SIG-M5 (cell line): ENCODE measurements around the gene IL6R.
"Not testable (repeated sequence)": the region's sequence is repeated elsewhere in the genome, so short reads cannot be mapped to it uniquely, and the experiment has no call there.

Experiments used
- DNase-seq: peaks from one replicate; lab custom pipeline; 2025; lab: John Stamatoyannopoulos, UW

The IL6R gene

DNA sequence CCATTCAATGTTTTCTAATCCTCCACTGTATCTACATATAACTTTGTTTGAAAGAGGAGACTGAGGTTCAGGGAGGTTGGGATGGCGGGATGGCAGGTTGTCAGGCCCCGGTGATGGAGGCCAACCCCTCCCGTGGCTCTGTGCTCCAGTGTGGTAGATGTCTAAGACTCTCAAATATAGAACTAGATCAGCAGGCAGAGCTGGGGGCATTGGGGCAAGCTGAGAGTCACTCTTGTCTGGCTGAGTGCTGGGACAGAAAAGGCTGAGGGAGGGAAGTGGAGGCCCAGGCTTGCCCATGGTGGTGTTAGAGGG, 1.7 kb downstream of the IL6R start:
- no peak for DNase-seq

DNA sequence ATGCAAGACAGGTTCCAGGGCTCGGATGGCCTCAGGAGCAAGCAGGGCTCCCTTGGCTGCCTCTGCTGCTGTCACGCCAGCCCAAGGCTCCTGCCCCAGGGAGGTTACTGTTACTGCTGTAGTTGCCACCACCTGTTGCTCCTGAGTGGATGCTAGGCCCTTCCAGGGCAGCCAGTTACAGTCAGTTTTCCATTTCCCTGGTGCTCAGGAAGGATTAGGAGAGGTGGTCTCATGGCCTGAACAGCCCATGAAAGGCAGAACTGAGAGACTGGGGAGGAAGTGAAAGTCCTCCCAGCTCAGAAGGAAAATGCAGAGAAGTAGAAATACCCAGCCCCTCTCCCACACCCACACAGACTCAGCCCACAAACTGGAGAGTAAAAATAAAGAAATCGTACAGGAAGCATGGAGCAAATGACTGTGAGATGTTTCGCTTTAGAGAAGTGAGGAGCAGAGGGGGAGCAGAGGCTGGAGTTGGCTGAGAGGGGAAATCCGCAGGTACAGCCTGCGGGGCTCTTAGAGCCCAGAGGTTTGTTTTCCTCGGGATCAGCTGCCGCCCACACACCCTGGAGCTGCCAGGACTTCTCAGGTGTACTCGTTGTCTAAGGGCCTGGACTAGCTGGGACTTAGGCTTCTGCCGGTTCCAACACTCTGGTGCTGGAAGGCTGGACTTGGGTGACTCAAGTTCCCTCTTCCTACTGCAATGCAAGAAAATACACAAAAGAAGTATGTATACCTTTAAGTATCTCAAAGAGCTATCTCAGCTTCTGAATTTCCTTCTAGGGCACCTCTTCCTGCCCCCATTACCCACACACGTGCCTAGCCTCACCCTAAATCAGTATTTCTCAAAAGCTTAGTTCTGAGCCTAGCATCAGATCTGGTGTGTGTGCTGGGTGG, 2.3 kb downstream of the IL6R start:
- DNase-seq: peak; percentile 95

DNA sequence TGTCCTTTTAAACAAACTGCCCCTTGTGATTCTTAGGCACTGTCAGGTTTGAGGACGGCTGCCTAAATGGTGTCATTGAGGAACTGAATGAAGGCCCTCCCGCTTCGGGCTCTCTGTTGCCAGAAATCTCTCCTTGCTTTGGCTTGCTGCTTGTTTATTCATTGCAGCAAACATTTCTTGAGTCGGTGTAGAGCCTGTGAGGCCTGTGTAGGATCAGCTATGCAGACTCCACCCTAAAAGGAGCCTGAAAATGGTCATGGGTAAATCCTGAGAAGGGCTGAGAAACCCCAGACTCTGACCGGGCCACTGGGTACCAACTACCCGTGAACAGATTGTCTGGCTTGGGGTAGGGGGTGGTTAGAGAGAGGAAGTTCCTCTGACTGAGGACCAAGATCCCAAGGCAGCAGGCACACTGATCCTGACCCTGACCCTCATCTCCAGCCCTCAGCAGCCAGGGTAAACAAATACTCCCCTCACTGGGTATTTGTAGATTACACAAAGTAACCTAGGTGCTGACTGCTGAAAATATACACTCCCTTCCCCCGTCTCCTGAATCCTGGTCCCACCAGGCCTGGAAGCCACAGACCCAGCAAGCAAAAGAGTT, 3.1 kb downstream of the IL6R start:
- no peak for DNase-seq

DNA sequence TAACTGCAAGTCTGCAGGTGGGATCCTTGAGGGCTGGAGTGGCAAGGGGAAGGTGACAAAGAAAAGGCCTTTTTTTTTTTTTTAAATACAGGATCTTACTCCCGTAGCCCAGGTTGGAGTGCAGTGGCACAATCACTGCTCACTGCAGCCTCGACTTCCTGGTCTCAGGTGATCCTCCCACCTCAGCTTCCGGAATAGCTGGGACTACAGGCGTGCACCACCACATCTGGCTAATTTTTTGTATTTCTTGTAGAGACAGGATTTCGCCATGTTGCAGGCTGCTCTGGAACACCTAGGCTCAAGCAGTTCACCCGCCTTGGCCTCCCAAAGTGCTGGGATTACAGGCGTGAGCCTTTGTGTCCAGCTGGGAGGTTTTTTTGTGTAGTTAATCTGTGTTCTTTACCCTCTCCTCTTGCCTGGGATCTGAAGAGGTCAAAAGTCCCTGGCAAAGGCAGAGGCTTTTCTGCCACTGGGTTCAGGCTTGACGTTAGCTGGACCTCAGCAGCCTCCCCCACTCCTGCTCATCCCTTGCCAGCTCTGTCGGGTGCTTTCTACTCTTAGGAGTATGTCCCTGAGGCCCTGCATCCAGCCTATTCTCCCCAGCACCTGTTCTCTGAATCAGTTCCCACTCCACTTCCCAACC, 5.2 kb downstream of the IL6R start:
- DNase-seq: no peak

DNA sequence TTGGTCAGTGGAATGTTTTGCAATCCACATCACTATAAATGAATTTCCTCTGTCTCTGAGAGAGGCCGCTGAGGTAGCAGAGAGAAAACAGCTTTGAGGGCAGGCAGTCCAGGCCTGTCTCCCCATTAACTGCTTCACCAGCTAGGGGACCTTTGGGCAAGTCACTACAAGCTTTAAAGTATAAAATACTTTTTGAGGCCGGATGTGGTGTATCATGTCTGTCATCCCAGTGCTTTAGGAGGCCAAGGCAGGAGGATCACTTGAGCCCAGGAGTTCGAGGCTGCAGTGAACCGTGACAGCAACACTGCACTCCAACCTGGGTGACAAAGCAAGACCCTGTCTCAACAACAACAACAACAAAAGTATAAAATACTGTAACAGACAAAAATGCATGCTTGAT, 6.4 kb downstream of the IL6R start:
- no peak for DNase-seq

DNA sequence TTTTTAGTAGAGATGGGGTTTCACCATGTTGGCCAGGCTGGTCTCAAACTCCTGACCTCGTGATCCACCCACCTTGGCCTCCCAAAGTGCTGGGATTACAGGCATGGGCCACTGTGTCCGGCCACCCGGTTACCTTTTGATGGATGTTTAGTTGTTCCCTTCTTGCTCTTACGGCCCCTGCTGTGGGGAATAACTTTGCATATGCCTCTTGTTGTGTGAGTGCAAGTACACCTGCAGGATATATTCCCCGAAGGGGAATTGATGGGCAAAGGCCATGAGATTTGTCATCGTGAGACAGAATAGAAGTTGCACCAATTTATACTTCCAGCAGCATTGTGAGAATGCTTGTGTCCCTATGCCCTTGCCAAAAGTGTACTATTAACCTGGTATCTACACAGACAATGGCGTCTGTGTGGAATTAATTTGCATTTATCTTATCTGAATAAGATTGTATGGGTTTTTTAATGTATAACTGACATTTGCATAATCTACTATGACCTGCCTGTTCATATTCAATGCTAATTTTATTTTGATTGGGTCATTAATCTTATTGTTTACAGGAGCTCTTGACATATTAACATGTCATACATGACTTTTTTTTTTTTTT, 8.1 kb downstream of the IL6R start:
- DNase-seq: no peak

DNA sequence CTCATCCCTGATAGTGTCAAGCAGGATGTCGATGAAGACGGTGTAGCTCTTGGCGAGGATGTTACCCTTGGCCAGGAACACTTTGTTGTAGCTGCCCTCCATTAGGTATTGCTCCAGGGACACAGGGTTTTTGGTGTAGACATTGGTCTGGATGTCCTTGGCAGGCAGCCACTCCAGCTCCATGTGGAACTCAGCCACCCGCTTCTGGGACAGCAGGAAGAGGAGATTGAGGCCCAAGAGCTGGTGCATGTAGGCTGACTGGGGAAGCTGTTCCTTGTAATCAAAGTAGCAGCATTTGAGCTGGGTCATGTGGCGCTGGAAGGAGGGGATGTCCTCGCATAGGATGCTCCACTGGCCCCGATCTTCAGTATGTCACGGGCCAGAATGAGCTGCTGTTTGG, 9.5 kb downstream of the IL6R start:
- DNase-seq: no peak

DNA sequence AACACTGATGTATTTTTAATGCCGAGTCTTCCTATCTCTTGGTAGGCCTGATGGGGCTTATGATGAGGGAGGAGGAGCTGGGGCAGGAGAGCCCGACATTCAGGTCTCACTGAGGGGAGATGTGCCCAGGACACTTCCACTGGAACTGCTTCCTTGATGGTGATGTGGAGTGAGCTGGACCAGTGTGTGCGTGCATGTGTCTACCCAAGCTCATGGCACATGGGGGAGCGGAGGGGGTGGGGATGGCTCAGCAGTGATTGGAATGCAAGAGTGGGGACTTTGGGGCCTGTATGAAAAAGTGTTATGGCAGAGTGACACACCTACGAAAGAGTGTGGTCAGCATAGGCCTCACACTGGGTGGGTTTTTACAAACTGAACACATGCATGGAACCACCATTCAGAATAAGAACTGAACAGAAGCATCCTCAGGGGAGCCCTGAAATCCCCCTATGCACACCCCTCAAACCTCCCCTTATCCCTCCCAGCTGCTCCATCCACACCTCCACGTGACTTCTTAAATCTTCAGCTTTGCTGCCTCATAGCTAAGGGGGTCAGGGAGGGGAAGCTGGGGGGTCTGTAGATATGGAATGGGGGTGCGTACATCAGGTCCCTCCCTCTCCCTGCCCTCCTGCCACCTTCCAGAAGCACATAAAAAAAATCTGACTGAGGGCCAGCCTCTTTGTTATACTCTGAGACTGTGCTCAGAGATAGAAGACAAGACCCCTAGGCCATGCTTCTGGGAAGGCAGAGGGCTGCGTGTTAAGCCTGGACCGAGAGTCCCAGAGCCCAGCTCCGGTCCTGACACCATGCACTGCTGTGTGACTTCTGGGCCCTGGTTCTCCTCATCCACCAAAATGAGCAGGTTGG, 11.6 kb downstream of the IL6R start:
- DNase-seq: no peak

DNA sequence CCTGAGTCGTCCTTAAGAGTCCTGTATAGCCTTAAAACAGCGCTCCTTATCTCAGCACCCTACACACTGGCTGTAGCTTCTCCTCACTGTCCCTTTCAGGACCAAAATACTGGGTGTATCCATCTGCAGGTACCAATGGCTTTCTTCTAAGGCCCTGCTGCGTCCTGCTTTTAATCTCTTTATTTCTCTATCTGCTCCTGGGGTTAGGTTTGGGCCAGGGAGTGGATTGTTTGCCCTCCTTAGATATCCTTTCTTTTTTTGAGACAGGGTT, 12.1 kb downstream of the IL6R start:
- no peak for DNase-seq

DNA sequence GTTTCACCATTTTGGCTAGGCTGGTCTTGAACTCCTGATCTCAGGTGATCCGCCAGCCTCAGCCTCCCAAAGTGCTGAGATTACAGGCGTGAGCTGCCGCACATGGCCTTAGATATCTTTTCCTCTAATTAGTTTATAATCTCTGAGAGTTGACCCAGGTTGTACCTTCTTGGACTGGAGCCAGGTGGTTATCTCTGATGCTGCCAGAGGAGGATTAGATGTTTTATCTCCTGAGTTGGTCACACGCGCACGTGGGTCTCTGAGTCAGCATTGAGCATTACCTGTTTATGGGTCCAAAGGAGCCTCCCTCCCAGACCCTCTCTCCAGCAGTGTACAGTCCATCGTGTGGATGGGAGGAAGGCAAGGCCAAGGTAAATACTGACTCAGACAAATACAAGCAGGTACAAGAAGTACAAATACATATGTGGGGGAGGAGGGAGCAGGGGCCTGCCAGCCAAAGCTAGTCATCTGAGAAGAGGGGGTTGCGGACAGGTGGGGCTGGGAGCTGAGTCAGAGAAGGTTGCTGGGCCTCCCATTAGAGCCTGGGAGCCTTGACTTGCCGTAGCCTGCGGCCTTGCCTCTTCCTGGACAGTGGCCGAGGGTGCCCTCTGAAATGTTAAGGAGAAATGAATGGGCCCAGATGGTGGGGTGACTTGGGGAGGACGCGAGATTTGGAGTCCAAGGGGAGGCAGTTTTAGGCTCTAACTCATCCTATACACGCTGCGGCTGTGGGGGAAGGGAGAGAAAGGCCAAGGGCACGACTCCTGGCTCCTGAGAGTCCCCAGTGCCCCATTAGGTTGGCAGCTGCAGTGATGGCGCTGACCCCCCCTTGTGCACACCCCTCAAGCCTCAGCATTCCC, 13.1 kb downstream of the IL6R start:
- DNase-seq: no peak

DNA sequence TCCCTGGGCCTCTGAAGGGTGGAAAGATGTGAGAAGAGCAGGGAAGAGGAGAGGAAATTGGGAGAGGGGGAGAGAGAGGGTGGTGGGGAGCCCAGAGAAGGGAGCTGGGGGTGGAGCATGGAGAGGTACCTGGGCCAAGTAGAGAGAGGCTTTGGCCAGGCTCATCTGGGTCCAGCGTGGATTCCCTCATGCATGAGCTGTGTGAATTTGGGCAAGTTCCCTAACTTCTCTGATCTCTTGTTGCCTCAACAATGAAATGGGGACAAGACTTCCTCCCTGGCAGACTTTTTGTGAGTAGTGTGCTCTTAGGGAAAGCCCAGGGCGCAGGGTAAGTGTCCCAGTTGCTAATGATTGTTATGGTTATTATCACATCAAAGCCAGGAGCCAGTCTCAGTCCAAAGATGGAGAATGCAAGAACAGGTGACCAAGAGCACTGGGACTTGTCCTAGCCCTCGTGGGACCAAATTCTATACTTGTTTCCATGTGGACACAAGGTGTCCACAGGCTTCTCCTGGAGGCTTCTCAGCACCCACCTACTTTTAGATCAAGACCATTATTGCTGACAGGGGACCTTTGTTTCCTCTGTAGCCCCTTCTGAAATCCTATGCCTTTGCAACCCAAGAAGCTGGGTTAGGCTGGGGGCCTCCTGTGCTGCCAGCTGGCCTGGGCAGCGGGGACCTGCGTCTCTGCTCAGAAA, 13.9 kb downstream of the IL6R start:
- no peak for DNase-seq

DNA sequence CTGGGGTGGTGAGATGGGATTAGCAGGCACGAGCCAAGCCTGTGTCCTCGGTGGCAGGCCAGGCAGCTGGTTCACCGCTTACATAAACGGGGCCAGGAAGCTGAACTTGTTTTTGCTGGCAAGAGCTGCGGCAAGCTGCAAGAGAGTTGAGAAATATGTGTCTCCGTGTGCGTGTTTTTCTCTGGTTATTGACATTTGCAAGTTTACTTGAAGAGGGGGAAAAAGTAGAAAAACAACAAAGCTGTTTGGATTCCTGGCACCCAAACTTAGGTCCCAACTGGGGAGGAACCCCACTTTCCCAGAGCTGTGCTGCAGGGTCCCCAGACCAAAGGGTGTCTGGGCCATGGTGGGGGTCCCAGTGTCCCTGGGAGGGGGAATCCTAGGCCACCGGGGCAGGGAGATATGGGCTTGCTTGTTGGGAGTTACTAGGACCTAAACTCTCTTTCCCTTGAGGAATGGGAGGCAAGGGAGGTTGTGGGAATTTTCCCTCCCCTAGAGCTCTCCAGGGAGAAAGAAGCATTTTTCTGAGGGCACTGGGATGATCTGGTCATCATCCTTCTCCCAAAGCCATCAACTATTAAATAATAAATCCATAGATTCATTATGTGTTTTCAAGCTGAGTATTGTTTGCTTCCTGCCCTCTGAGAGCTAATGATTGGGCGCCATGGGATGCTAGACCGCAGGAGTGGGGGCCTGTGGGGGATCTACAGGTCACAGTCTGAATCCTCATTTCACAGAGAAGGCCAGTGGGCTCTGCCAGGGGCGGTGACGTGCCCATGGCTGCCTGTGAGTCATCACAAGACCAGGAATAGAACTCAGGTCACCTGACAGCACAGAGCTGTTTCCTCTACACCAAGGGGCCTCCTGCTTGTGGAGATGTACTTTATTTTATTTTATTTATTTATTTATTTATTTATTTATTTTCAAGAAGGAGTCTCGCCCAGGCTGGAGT, 14.8 kb downstream of the IL6R start:
- DNase-seq: no peak

DNA sequence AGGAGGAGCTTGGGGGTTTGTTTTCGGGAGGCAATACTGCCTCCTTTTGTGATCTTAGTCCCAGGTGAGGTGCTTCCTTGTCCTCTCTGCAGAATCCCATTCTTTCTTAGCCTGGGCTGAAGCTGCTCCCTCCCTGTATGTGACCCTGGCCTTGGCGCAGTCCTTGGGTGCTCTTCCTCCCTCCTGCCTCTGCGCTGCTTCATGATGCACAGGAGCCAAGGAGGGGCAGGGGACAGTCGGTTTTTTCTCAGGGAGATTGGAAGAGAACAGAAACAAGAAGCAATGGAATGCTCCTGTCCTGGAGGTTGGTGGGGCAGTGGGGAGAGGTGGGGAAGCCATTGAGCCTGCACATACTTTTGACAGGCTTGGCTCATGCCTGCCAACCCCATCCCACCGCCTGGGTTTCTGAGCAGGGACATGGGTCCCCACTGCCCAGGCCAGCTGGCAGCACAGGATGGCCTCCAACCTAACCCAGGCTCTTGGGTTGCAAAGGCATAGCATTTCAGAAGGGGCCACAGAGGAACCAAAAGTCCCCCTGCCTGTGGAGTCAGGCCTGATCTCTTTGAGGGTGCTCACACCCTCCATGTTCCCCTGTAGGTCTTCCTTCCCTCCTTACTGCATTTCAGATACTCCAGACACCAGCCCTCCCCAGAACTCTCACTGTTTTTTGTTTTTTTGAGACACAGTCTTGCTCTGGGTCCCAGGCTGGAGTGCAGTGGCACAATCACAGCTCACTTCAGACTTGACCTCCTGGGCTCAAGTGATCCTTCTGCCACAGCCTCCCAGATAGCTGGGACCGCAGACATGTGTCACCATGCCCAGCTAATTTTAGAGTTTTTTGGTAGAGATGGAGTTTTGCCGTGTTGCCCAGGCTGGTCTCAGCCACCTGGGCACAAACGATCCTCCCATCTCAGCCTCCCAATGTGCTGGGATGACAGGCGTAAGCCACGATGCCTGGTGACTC, 16.1 kb downstream of the IL6R start:
- no peak for DNase-seq

DNA sequence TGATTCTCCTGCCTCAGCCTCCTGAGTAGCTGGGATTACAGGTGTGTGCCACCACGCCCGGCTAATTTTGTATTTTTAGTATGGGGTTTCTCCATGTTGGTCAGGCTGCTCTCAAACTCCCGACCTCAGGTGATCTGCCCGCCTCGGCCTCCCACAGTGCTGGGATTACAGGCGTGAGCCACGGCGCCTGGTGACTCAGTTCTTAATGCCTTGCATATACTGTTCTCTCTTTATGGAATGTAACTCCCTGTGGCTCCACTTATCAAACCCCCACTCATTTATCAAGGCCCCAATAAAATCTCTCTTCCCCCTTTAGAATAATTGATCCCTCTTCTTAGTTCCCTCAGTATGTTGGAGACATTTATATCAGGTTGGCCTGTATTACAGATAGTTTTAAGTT, 16.9 kb downstream of the IL6R start:
- not testable (repeated sequence) for DNase-seq

DNA sequence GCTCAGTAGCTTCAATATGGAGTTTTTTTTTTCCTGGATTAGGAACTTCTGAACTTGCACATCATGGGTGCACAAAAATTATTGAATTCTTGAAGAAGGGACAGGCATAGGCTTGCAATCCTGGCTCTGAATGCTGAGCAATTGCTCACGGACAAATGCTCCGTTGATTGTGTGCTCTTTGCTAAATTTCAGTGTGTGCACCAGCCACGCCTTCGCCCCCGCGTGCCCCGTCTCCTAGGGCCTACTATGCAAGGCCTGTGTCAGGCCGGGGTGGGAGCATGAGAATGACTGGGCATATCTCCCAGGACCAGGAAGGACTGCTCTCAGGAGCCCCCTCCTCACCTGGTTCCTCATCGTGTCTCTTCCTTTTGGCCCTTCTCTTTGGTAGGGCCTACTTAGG, 17.4 kb downstream of the IL6R start:
- DNase-seq: no peak

DNA sequence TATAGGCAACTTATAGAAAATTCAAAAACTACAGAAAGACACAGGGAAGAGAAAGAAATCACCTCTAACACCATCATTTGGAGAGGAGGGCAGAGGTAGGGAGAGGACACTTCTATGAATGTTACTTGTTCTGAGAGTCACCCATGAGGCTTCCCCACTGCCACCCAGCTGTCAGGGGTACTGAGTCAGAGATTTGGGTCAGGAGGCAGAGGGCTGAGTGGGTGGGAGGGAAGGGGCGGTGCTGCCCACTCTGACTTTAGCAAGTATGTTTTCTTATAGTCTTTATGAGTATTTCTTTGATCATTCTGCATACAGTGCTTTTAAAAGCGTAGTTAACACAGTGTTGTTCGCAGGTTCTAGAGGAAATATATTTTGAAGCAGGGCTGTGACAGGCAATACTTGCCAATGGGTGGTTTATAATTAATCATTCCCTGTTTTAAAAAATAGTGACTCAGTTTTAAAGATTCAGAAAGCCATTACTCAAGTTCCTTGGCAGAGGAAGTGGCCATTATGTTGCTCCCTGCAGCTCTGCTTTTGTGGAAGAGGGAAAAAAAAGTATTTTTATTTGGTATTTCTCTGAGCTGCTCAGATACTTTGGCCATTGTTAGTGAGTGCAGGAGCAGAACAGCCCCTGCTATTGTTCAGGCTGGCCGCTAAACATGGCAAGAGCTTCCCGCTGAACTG, 18.3 kb downstream of the IL6R start:
- DNase-seq: no peak

DNA sequence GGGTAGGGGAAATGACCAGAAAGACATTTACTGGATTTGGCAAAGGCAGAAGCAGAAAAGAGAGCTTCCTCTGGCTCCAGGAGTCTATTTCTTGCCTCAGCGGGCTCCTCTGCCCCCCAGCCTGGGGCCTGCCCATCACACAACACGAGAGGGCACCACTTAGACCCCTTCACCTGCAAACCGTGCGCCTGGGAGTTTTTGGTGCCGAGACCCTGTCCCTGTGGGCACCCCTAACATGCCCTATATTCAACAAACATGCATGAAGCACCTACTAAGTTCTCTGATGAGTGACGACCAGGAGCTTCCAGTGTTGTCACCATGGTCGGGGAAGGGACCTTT, 18.8 kb downstream of the IL6R start:
- no peak for DNase-seq

DNA sequence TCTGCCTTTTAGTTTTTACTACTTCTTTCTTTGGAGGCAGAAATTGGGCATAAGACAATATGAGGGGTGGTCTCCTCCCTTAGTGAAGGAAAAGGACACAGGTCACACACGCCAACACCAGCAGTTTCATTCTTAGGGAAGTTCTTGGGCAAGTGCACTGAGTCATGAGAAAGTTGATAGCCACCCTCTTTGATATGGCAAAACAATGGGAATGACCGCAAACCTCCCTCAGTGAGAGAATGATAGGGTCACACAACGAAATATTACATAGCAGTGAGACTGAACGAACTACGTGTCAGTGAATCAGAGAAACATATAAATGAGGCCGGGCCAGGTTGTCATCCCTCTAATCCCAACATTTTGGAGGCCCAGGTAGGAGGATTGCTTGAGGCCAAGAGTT, 20.0 kb downstream of the IL6R start:
- no peak for DNase-seq
